DOHH2 (cell line): ENCODE measurements around the gene ACVR1B.

Experiments used
- H3F3A ChIP-seq: fragments of 200-600 bp; sonication (generic), shearing (Covaris generic); 2 replicates; pipeline ENCODE4 v1.6.0; 2016; ENCODE audit warnings: antibody characterized with exemption, mild to moderate bottlenecking; ENCODE audit not compliant: control insufficient read depth, insufficient read depth
- H3K27ac ChIP-seq: fragments of 200-600 bp; sonication (generic); 2 replicates; pipeline ENCODE4 v1.5.1; 2014; ENCODE audit warnings: low read depth, mild to moderate bottlenecking, low read length, moderate library complexity
- H3K27me3 ChIP-seq: fragments of 200-600 bp; sonication (generic); 2 replicates; pipeline ENCODE4 v1.6.1; 2014; ENCODE audit warnings: mild to moderate bottlenecking, low read length, mixed read lengths; ENCODE audit not compliant: control insufficient read depth
- H3K36me3 ChIP-seq: fragments of 200-600 bp; sonication (generic); 2 replicates; pipeline ENCODE4 v1.6.1; 2014; ENCODE audit warnings: mild to moderate bottlenecking, low read length, moderate library complexity, mixed read lengths; ENCODE audit not compliant: control insufficient read depth
- H3K4me1 ChIP-seq: fragments of 200-600 bp; sonication (generic); 2 replicates; pipeline ENCODE4 v1.6.1; 2014; ENCODE audit warnings: mild to moderate bottlenecking, low read length, mixed read lengths; ENCODE audit not compliant: control insufficient read depth
- H3K4me2 ChIP-seq: fragments of 200-600 bp; sonication (generic); 2 replicates; pipeline ENCODE4 v1.6.0; 2014; ENCODE audit warnings: mild to moderate bottlenecking, low read length, moderate library complexity
- H3K4me3 ChIP-seq: fragments of 200-600 bp; sonication (generic); 2 replicates; pipeline ENCODE4 v1.5.1; 2014; ENCODE audit warnings: mild to moderate bottlenecking, low read length, mixed read lengths
- H3K79me2 ChIP-seq: fragments of 200-600 bp; sonication (generic); 2 replicates; pipeline ENCODE4 v1.6.1; 2014; ENCODE audit warnings: mild to moderate bottlenecking, low read length, mixed read lengths; ENCODE audit not compliant: control insufficient read depth
- H3K9me2 ChIP-seq: fragments of 200-600 bp; sonication (generic); replicated peaks from 2 replicates; pipeline ENCODE4 v1.6.1; 2014; ENCODE audit warnings: mild to moderate bottlenecking, low read length, mixed read lengths; ENCODE audit not compliant: control insufficient read depth
- H3K9me3 ChIP-seq: fragments of 200-600 bp; sonication (generic); 2 replicates; pipeline ENCODE4 v1.6.1; 2014; ENCODE audit warnings: antibody characterized with exemption, low read length, mixed read lengths; ENCODE audit not compliant: control insufficient read depth, insufficient read depth
- H4K20me1 ChIP-seq: fragments of 200-600 bp; sonication (generic); 2 replicates; pipeline ENCODE4 v1.6.0; 2014; ENCODE audit warnings: low read depth, mild to moderate bottlenecking, antibody characterized with exemption, low read length, moderate library complexity; ENCODE audit not compliant: control insufficient read depth, insufficient read depth
- EZH2phosphoT487 ChIP-seq: fragments of 200-600 bp; sonication (generic); IDR thresholded peaks from 2 replicates; pipeline ENCODE4 v1.6.1; 2017; ENCODE audit warnings: borderline replicate concordance, mild to moderate bottlenecking, antibody characterized with exemption, low read length, moderate library complexity, mixed read lengths
- TF ChIP-seq, protein P1 (sequence below): fragments of 200-600 bp; sonication (generic); IDR thresholded peaks from one replicate; pipeline ENCODE4 v1.5.1; 2014; ENCODE audit warnings: antibody characterized with exemption, mild to moderate bottlenecking, low read depth, low read length; ENCODE audit not compliant: poor library complexity, severe bottlenecking

The ACVR1B gene

DNA sequence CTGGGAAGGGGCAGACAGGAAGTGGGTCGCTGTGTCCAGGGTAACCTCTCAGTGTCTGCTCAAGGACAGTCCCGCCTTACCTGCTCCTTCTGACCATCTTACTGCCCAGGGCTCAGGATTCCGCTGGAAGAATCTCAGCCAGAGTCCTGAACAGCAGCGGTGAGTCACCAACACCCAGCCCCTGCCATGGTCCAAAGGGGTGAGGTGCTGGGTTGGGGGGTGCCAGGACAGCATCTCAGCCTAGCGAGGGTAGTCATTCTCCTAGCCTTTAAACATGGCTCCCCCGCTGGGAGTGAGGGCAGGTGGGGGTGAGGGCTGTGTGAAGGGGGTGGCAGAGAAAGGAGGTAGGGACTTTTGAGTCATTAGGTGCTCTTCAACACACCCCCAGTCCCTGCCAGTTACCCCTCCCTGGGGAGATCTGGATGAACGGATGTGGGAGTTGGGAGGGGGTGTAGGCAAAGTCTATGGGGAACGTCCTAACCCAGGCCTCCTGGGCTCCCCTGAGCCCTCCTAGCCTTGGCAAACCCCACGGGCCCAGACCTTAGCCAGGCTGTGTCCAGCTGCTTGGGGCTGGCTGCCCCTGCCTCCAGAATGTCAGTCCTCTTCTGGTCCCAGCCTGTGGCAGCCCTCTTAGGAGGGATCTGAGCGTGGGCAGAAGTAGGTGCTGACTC, 57.7 kb downstream of the ACVR1B start:
- TF ChIP-seq EZH2phosphoT487: no peak
- TF ChIP-seq, protein P1, sequence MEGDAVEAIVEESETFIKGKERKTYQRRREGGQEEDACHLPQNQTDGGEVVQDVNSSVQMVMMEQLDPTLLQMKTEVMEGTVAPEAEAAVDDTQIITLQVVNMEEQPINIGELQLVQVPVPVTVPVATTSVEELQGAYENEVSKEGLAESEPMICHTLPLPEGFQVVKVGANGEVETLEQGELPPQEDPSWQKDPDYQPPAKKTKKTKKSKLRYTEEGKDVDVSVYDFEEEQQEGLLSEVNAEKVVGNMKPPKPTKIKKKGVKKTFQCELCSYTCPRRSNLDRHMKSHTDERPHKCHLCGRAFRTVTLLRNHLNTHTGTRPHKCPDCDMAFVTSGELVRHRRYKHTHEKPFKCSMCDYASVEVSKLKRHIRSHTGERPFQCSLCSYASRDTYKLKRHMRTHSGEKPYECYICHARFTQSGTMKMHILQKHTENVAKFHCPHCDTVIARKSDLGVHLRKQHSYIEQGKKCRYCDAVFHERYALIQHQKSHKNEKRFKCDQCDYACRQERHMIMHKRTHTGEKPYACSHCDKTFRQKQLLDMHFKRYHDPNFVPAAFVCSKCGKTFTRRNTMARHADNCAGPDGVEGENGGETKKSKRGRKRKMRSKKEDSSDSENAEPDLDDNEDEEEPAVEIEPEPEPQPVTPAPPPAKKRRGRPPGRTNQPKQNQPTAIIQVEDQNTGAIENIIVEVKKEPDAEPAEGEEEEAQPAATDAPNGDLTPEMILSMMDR: no peak
- Histone ChIP-seq H3K27me3 (peaks cover 51% of the 10 kb centered on the region), H3K9me2 (no peaks in the 10 kb centered on the region), H3K4me2 (no peak overlapping the region), H3K4me3 (no peak overlapping the region), H3K79me2 (no peaks in the 10 kb centered on the region), H4K20me1 (no peaks in the 10 kb centered on the region), H3K4me1 (peaks cover 11% of the 10 kb centered on the region), H3F3A (no peaks in the 10 kb centered on the region), H3K36me3 (no peaks in the 10 kb centered on the region), H3K27ac (no peak overlapping the region), H3K9me3 (no peaks in the 10 kb centered on the region)

DNA sequence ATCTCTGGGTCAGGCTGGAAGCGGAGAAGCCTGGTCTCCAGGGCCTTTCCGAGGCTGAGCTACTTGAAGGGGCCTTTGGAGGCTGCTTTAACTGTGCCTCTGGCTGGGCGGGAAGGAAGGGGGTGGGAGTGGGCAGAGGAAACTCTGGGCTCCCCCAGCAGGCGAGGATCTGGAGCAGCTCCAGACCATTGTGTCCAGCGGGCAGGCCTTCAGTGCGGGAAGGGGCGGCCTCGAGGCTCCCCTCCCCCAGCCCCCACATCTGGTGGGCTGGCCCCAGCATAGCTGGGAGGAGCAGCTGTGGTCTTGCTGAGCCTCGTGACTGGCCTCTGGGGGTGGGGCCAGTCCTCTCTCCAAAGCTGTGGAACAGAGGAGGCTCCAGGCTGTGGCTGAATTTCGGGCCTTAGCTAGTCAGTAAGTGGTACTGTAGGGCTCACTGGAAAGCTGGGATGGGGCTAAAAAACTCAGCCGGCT, 58.7 kb downstream of the ACVR1B start:
- Histone ChIP-seq H3K9me2 (no peaks in the 10 kb centered on the region), H3F3A (no peaks in the 10 kb centered on the region), H3K27ac (no peak overlapping the region), H3K27me3 (peaks cover 41% of the 10 kb centered on the region), H3K4me1 (peaks cover 11% of the 10 kb centered on the region), H3K36me3 (no peaks in the 10 kb centered on the region), H3K9me3 (no peaks in the 10 kb centered on the region), H3K4me2 (no peak overlapping the region), H3K4me3 (no peak overlapping the region), H4K20me1 (no peaks in the 10 kb centered on the region), H3K79me2 (no peaks in the 10 kb centered on the region)
- TF ChIP-seq EZH2phosphoT487: no peak
- TF ChIP-seq, protein P1: no peak

DNA sequence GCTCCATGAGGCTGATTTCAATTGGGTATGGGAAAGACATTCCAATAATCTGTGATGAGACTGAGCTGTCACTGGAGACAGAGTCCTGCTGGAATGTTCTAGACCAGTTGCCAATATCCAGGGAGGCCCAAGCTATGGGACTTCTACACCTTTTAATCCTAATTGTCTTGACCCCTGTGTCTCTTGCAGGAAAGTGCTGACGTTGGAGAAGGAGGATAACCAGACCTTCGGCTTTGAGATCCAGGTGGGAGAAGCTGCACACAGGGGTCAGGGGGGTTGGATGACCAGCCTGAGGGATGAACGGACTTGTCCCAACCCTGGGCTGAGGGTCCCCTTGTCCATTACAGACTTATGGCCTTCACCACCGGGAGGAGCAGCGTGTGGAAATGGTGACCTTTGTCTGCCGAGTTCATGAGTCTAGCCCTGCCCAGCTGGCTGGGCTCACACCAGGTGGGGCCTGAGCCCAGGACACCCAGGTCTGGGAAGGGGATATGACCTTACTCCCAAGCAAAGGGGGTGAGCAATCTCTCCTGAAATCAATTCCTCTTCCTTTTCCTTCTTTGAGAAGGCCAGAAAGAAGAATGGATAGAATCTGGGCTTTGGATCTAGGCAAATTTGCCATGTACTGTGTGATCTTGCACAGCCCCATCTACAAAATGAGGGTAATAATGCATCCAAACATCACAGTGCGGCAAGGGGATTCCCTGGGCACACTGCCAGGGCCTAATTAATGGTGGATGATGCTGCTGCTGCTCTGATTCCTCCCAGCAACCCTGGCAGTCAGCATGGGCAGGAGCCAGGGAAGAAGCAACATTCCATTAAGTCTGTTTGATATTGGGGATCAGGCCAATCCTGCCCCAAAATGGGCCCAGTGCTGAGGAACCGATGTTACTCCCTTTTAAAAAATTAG, 59.4 kb downstream of the ACVR1B start:
- TF ChIP-seq, protein P1: no peak
- TF ChIP-seq EZH2phosphoT487: no peak
- Histone ChIP-seq H3F3A (no peaks in the 10 kb centered on the region), H4K20me1 (no peaks in the 10 kb centered on the region), H3K9me3 (no peaks in the 10 kb centered on the region), H3K27me3 (peaks cover 35% of the 10 kb centered on the region), H3K4me2 (no peak overlapping the region), H3K4me1 (peaks cover 6% of the 10 kb centered on the region), H3K4me3 (no peak overlapping the region), H3K79me2 (no peaks in the 10 kb centered on the region), H3K27ac (no peak overlapping the region), H3K9me2 (no peaks in the 10 kb centered on the region), H3K36me3 (no peaks in the 10 kb centered on the region)
